HepG2 (cell line): ENCODE results near the gene CX3CR1. TPM values are rescaled to one million over a fixed set of nuclear protein-coding genes. Genes with fewer than 3 reads are reported as not detected.

Source experiments
- CHD2 ChIP-seq: IDR thresholded peaks from 2 replicates; pipeline ENCODE4 v1.6.1; 2011; ENCODE audit warnings: low read depth, low read length, improper control_type of control experiment
- DDIT3 ChIP-seq: sonication (generic); formaldehyde crosslinking; IDR thresholded peaks from 2 replicates; pipeline ENCODE4 v1.4.0; 2020; ENCODE audit warnings: mild to moderate bottlenecking, missing genetic modification reagents
- ETV5 ChIP-seq: IDR thresholded peaks from 2 replicates; pipeline ENCODE4 v1.6.1; 2018; ENCODE audit warnings: missing biosample characterization, missing genetic modification reagents, inconsistent platforms, borderline replicate concordance
- FOXC1 ChIP-seq: sonication (generic); formaldehyde crosslinking; IDR thresholded peaks from 2 replicates; pipeline ENCODE4 v1.8.0; 2022; ENCODE audit warnings: mild to moderate bottlenecking, missing genetic modification reagents, borderline replicate concordance
- FOXK1 ChIP-seq: sonication (generic); formaldehyde crosslinking; IDR thresholded peaks from 2 replicates; pipeline ENCODE4 v1.4.0; 2020; ENCODE audit warnings: low read depth, missing genetic modification reagents, borderline replicate concordance
- NFYB ChIP-seq: sonication (generic); formaldehyde crosslinking; IDR thresholded peaks from 2 replicates; pipeline ENCODE4 v1.4.0; 2020; ENCODE audit warnings: missing genetic modification reagents
- RAD21 ChIP-seq: fragments of 450-650 bp; formaldehyde crosslinking; IDR thresholded peaks from 2 replicates; pipeline ENCODE4 v1.5.0; 2020; ENCODE audit warnings: mild to moderate bottlenecking
- SP4 ChIP-seq: sonication (generic); formaldehyde crosslinking; IDR thresholded peaks from 2 replicates; pipeline ENCODE4 v1.8.1; 2023; ENCODE audit warnings: mild to moderate bottlenecking, missing genetic modification reagents
- TOPORS ChIP-seq: sonication (generic); formaldehyde crosslinking; IDR thresholded peaks from 2 replicates; pipeline ENCODE4 v1.8.0; 2023; ENCODE audit warnings: mild to moderate bottlenecking, missing genetic modification reagents
- USF2 ChIP-seq, 2 experiments: sonication (generic) in 1 of 2; formaldehyde crosslinking in 1 of 2; IDR thresholded peaks; 2 replicates each; pipeline versions ENCODE4 v1.5.1 to v1.6.1; 2011 to 2020; ENCODE audit warnings: borderline replicate concordance in 1 of 2, low read depth in 1 of 2, low read length in 1 of 2, mild to moderate bottlenecking in 1 of 2, missing genetic modification reagents in 1 of 2, moderate library complexity in 1 of 2
- ZNF12 ChIP-seq: sonication (generic); formaldehyde crosslinking; IDR thresholded peaks from 2 replicates; pipeline ENCODE4 v1.5.0; 2020; ENCODE audit warnings: missing genetic modification reagents
- ZNF136 ChIP-seq: sonication (generic); formaldehyde crosslinking; IDR thresholded peaks from 2 replicates; pipeline ENCODE4 v1.8.1; 2022; ENCODE audit warnings: low read depth, mild to moderate bottlenecking, moderate library complexity, missing genetic modification reagents
- ZNF546 ChIP-seq: sonication (generic); formaldehyde crosslinking; conservative IDR thresholded peaks from 2 replicates; pipeline ENCODE4 v1.8.1; 2023; ENCODE audit warnings: mild to moderate bottlenecking, missing genetic modification reagents
- ZNF562 ChIP-seq: sonication (generic); formaldehyde crosslinking; IDR thresholded peaks from 2 replicates; pipeline ENCODE4 v1.8.0; 2022; ENCODE audit warnings: missing genetic modification reagents, borderline replicate concordance
- ZNF570 ChIP-seq: sonication (generic); formaldehyde crosslinking; IDR thresholded peaks from 2 replicates; pipeline ENCODE4 v1.4.0; 2020; ENCODE audit warnings: mild to moderate bottlenecking, missing genetic modification reagents, borderline replicate concordance
- ZNF644 ChIP-seq: IDR thresholded peaks from 2 replicates; pipeline ENCODE4 v1.6.1; 2016; ENCODE audit warnings: low read depth
- ZSCAN20 ChIP-seq: sonication (generic); formaldehyde crosslinking; IDR thresholded peaks from 2 replicates; pipeline ENCODE4 v1.4.0; 2020; ENCODE audit warnings: missing genetic modification reagents, mild to moderate bottlenecking, borderline replicate concordance
- polyA plus RNA-seq, 8 experiments: library from polyadenylated mRNA; depleted of rRNA in 3 of 8; stranded (reverse) in 7 of 8; unstranded in 1 of 8; fragments of >200 nt; fragmentation: Illumina TruSeq in 4 of 8; extraction: Trizol in 4 of 8; gene quantifications; 2 replicates each; pipeline versions ENCODE4 v1.2.1 to v1.2.3, GENCODE V29; 2011 to 2016; ENCODE audit warnings: low read depth in 4 of 8, missing spikeins in 1 of 8, mixed read lengths in 1 of 8; ENCODE audit not compliant: insufficient read depth in 1 of 8
- total RNA-seq, 5 experiments: library from RNA; depleted of rRNA; stranded (reverse); fragments of >200 nt; fragmentation: Illumina TruSeq; extraction: Trizol; gene quantifications; 2 replicates each; pipeline ENCODE4 v1.2.3, GENCODE V29; 2016; ENCODE audit warnings: low read depth in 1 of 5
- TF ChIP-seq, protein P1 (sequence below): sonication (generic); formaldehyde crosslinking; IDR thresholded peaks from 2 replicates; pipeline ENCODE4 v1.5.0; 2020; ENCODE audit warnings: mild to moderate bottlenecking, missing genetic modification reagents
- TF ChIP-seq, protein P2 (sequence below): IDR thresholded peaks from 2 replicates; pipeline ENCODE4 v1.6.1; 2016
- TF ChIP-seq, protein P3 (sequence below): sonication (generic); formaldehyde crosslinking; IDR thresholded peaks from 2 replicates; pipeline ENCODE4 v1.4.0; 2020; ENCODE audit warnings: missing genetic modification reagents, borderline replicate concordance

CX3CR1 gene
- total and polyA plus RNA-seq, 2 of the 13 experiments (the other 11 are each of a cell fraction or from before 2014, with no cell fraction given) = not detected

- TF ChIP-seq ZNF136 (CRISPR knock-in tag) = no peak
- TF ChIP-seq SP4 (CRISPR knock-in tag) = no peak
- TF ChIP-seq CHD2 = no peak
- TF ChIP-seq ZNF570 = no peak
- TF ChIP-seq, protein P1, sequence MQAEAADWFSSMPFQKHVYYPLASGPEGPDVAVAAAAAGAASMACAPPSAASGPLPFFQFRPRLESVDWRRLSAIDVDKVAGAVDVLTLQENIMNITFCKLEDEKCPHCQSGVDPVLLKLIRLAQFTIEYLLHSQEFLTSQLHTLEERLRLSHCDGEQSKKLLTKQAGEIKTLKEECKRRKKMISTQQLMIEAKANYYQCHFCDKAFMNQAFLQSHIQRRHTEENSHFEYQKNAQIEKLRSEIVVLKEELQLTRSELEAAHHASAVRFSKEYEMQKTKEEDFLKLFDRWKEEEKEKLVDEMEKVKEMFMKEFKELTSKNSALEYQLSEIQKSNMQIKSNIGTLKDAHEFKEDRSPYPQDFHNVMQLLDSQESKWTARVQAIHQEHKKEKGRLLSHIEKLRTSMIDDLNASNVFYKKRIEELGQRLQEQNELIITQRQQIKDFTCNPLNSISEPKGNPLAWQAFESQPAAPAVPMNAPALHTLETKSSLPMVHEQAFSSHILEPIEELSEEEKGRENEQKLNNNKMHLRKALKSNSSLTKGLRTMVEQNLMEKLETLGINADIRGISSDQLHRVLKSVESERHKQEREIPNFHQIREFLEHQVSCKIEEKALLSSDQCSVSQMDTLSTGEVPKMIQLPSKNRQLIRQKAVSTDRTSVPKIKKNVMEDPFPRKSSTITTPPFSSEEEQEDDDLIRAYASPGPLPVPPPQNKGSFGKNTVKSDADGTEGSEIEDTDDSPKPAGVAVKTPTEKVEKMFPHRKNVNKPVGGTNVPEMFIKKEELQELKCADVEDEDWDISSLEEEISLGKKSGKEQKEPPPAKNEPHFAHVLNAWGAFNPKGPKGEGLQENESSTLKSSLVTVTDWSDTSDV (CRISPR knock-in tag) = no peak
- TF ChIP-seq NFYB (CRISPR knock-in tag) = no peak
- TF ChIP-seq TOPORS (CRISPR knock-in tag) = no peak
- TF ChIP-seq FOXK1 = no peak
- TF ChIP-seq ZNF644 (CRISPR knock-in tag) = 0 out of 2 replicates have a peak, but pooled peaks have one; percentile 30
- peak; percentile 27; the same call in 1 of the 2 replicates for TF ChIP-seq USF2 (IDR thresholded peaks at IDR 0.05; ENCODE audit: low read depth, low read length)
- TF ChIP-seq USF2 (CRISPR knock-in tag; IDR thresholded peaks at IDR 0.05; ENCODE audit: borderline replicate concordance) = no peak
- TF ChIP-seq, protein P2, sequence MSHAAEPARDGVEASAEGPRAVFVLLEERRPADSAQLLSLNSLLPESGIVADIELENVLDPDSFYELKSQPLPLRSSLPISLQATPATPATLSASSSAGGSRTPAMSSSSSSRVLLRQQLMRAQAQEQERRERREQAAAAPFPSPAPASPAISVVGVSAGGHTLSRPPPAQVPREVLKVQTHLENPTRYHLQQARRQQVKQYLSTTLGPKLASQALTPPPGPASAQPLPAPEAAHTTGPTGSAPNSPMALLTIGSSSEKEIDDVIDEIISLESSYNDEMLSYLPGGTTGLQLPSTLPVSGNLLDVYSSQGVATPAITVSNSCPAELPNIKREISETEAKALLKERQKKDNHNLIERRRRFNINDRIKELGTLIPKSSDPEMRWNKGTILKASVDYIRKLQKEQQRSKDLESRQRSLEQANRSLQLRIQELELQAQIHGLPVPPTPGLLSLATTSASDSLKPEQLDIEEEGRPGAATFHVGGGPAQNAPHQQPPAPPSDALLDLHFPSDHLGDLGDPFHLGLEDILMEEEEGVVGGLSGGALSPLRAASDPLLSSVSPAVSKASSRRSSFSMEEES = 0 out of 2 replicates have a peak, but pooled peaks have one; percentile 26
- peak; percentile 49 for TF ChIP-seq RAD21 (CRISPR knock-in tag)
- TF ChIP-seq, protein P3, sequence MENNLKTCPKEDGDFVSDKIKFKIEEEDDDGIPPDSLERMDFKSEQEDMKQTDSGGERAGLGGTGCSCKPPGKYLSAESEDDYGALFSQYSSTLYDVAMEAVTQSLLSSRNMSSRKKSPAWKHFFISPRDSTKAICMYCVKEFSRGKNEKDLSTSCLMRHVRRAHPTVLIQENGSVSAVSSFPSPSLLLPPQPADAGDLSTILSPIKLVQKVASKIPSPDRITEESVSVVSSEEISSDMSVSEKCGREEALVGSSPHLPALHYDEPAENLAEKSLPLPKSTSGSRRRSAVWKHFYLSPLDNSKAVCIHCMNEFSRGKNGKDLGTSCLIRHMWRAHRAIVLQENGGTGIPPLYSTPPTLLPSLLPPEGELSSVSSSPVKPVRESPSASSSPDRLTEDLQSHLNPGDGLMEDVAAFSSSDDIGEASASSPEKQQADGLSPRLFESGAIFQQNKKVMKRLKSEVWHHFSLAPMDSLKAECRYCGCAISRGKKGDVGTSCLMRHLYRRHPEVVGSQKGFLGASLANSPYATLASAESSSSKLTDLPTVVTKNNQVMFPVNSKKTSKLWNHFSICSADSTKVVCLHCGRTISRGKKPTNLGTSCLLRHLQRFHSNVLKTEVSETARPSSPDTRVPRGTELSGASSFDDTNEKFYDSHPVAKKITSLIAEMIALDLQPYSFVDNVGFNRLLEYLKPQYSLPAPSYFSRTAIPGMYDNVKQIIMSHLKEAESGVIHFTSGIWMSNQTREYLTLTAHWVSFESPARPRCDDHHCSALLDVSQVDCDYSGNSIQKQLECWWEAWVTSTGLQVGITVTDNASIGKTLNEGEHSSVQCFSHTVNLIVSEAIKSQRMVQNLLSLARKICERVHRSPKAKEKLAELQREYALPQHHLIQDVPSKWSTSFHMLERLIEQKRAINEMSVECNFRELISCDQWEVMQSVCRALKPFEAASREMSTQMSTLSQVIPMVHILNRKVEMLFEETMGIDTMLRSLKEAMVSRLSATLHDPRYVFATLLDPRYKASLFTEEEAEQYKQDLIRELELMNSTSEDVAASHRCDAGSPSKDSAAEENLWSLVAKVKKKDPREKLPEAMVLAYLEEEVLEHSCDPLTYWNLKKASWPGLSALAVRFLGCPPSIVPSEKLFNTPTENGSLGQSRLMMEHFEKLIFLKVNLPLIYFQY (CRISPR knock-in tag) = no peak
- no peak for TF ChIP-seq DDIT3
- no peak for TF ChIP-seq ZNF546 (CRISPR knock-in tag)
- TF ChIP-seq ZNF12 (CRISPR knock-in tag) = no peak
- no peak for TF ChIP-seq ETV5
- no peak for TF ChIP-seq ZNF562
- TF ChIP-seq FOXC1 = no peak
- no peak for TF ChIP-seq ZSCAN20 (CRISPR knock-in tag)
Observed at GRCh38 chr3:39291903-39292329, 12.1 kb upstream of the CX3CR1 start (continued).
